Measurements from ENCODE around the gene PRDM11.

- no peak for TF ChIP-seq CTCF (IDR thresholded peaks at IDR 0.05; ENCODE audit: low read length)
- TF ChIP-seq EZH2 (IDR thresholded peaks at IDR 0.05; ENCODE audit: borderline replicate concordance, low read length), result no peak
Measured at GRCh38 chr11:45193695-45194094, 47.3 kb downstream of the PRDM11 start.

Data from OCI-LY1 (cell line).